Testis (tissue), 5 donors: ENCODE measurements around the gene CDIPT. TPM values are rescaled to one million over a fixed set of nuclear protein-coding genes. Genes with fewer than 3 reads are reported as not detected.
A peak's percentile ranks its signal among the peaks of the same experiment; 100 is the strongest.
"Not testable (repeated sequence)": the region's sequence is repeated elsewhere in the genome, so short reads cannot be mapped to it uniquely, and the experiment has no call there.

Source experiments
- DNase-seq: peaks from one replicate; pipeline ENCODE4 v3.0.0-alpha.2; 2019
- H3K27ac ChIP-seq, 2 donors: fragments of 200-600 bp; sonication (generic); one replicate each; pipeline ENCODE4 v1.5.1; 2019
- H3K27me3 ChIP-seq: fragments of 200-600 bp; sonication (generic); one replicate; pipeline ENCODE4 v1.5.1; 2019
- H3K36me3 ChIP-seq: fragments of 200-600 bp; sonication (generic); one replicate; pipeline ENCODE4 v1.5.1; 2017; ENCODE audit warnings: low read depth; ENCODE audit errors: missing control alignments
- H3K4me1 ChIP-seq: fragments of 200-600 bp; sonication (generic); one replicate; pipeline ENCODE4 v1.5.1; 2019
- H3K4me3 ChIP-seq, 2 donors: fragments of 200-600 bp; sonication (generic); one replicate each; pipeline ENCODE4 v1.5.1; 2017 to 2019
- H3K9me3 ChIP-seq: fragments of 200-600 bp; sonication (generic); one replicate; pipeline ENCODE4 v1.5.1; 2017
- POLR2A ChIP-seq: fragments of 450-650 bp; IDR thresholded peaks from one replicate; pipeline ENCODE4 v1.6.1; 2017; ENCODE audit warnings: antibody characterized with exemption, mild to moderate bottlenecking, moderate library complexity
- WGBS, 2 donors: methylation state at CpG; one replicate each; pipeline ENCODE4 v1.1.5; 2018; 5-methylcytosine and 5-hydroxymethylcytosine counted together
- intact Hi-C: fragments of 100-400 bp; cut with DNase I; formaldehyde crosslinking; loops from one replicate; pipeline ENCODE4 v1.15.1; 2023; ENCODE audit warnings: low total_unique reads
- long read RNA-seq, 2 donors: transcript quantifications; one replicate each; lab custom pipeline, GENCODE V29; 2026
- polyA plus RNA-seq: library from polyadenylated mRNA; stranded (reverse); fragments of 350-450 nt; fragmentation: Illumina TruSeq; extraction: RNeasy Lipid Tissue Mini Kit (QIAGEN cat#74804); gene quantifications from one replicate; pipeline ENCODE4 v1.2.3, GENCODE V29; 2014; ENCODE audit warnings: low read depth, low replicate concordance; ENCODE audit not compliant: insufficient read depth
- total RNA-seq, 2 donors: library from RNA; depleted of rRNA; stranded (reverse); fragments of >200 nt; gene quantifications; one replicate each; pipeline ENCODE4 v1.2.3, GENCODE V29; 2016
- TF ChIP-seq, protein P1 (sequence below), 3 experiments: fragments of 450-650 bp in 2 of 3; fragments of 200-600 bp in 1 of 3; sonication (generic) in 1 of 3; IDR thresholded peaks; one replicate each; pipeline ENCODE4 v1.5.1; 2016 to 2019; ENCODE audit warnings: antibody characterized with exemption in 3 of 3, mild to moderate bottlenecking in 2 of 3, moderate library complexity in 1 of 3

CDIPT gene, protein sequence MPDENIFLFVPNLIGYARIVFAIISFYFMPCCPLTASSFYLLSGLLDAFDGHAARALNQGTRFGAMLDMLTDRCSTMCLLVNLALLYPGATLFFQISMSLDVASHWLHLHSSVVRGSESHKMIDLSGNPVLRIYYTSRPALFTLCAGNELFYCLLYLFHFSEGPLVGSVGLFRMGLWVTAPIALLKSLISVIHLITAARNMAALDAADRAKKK
- 100 to 1,000 TPM in 1 of 2 donors, 10 to 100 TPM in 1; 90.3 to 100 TPM for total RNA-seq
- polyA plus RNA-seq: 68.7 TPM
- long read RNA-seq, donor 1, transcript CDIPT-201 (6 exons, 2,353 nt): major isoform, 36 of 51 reads
- long read RNA-seq, donor 1, partial matches to known transcripts: 9 of 51 reads
- long read RNA-seq, donor 1, other reads (novel, unspliced or antisense): 0 of 51 reads
- long read RNA-seq, donor 2, transcript CDIPT-201 (6 exons, 2,353 nt): major isoform, 22 of 25 reads
- long read RNA-seq, donor 2, partial matches to known transcripts: 0 of 25 reads
- long read RNA-seq, donor 2, other reads (novel, unspliced or antisense): 0 of 25 reads

DNA sequence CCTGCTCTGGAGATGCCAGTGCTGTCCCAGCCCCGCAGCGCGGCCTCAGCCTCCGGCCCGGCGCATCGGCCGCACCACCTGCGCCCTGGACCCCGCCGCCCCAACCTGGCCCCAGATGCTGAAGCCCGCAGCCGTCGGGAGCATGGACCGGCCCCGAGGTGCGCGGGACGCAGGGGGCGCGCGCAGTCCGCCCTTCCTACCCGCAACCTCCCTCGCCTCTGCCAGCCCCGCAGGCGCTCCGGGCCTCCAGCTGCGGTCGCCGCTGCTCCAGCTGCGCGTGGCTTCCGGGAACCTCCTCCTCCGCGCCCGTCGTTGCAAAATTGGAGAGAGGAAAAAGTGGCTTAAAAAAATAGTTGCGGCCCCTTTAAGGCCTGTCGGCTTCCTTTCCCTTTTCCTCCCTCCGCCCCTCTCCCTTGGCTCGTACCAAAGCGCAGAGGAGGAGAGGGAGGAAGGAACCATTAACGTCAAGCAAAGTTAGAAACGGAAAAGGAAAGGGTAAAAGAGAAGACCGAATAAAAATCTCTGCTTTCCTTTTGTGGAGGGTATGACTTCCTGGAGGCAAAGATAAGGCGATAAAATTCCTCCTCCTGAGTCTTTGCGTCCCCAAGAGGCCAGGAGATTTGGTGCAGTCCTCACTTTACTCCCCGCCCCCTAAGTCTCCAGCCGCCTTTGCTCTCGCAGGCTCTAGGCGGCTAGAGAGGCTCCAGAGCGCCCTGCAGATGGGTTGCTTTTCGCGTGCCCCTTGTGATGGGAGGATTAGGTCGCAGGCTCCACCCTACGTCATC is at the start of gene CDIPT:
Gene CDIPT, minus strand, starts transcription at position 343 of the 785 bp plus-strand sequence. CDS start 369 bp downstream, outside the sequence.
- TF ChIP-seq, protein P1, sequence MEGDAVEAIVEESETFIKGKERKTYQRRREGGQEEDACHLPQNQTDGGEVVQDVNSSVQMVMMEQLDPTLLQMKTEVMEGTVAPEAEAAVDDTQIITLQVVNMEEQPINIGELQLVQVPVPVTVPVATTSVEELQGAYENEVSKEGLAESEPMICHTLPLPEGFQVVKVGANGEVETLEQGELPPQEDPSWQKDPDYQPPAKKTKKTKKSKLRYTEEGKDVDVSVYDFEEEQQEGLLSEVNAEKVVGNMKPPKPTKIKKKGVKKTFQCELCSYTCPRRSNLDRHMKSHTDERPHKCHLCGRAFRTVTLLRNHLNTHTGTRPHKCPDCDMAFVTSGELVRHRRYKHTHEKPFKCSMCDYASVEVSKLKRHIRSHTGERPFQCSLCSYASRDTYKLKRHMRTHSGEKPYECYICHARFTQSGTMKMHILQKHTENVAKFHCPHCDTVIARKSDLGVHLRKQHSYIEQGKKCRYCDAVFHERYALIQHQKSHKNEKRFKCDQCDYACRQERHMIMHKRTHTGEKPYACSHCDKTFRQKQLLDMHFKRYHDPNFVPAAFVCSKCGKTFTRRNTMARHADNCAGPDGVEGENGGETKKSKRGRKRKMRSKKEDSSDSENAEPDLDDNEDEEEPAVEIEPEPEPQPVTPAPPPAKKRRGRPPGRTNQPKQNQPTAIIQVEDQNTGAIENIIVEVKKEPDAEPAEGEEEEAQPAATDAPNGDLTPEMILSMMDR (IDR thresholded peaks at IDR 0.05): peak; percentile 42 to 84 (median 81)
- TF ChIP-seq POLR2A: no peak
- WGBS, 2 donors: 0 to 1% methylated on average over 27 to 56 of the region's 57 CpGs
- H3K9me3 ChIP-seq: no peaks in the 10 kb centered on the region
- peak; percentile 97 for DNase-seq
- intact Hi-C loops: no loop called here
- peak within 1 kb of the TSS; percentile 87 to 97 for H3K4me3 ChIP-seq
- H3K36me3 ChIP-seq: no peaks in the 10 kb centered on the region
- H3K4me1 ChIP-seq: peaks cover 12% of the 10 kb centered on the region
- peak within 1 kb of the TSS; percentile 91 to 98 for H3K27ac ChIP-seq
- H3K27me3 ChIP-seq: no peaks in the 10 kb centered on the region

DNA sequence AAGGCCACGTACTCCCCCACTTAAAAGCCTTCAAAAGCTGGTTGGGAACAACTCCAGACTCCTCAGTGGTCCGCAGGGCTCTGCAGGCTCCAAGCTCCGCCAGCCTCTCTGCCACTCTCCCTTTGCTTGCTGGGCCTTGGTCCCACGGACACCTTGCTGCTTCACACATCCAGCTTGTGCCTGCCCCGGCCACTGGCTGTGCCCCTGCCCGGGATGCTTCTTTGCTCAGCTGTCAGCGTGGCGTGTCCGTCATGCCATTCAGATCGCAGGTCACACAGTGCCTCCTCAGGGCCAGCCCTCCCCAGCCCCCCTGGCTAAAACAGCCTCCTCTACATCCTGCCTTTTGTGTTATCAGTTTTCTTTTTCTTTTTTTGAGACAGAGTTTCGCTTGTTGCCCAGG is 49.1 kb upstream of the CDIPT start:
- Histone ChIP-seq H3K9me3 (no peaks in the 10 kb centered on the region), H3K4me1 (no peaks in the 10 kb centered on the region), H3K27ac (no peak overlapping the region), H3K27me3 (no peaks in the 10 kb centered on the region), H3K36me3 (peaks cover under 1% of the 10 kb centered on the region), H3K4me3 (no peak overlapping the region)
- peak; percentile 49 for DNase-seq
- intact Hi-C loops: no loop called here
- TF ChIP-seq POLR2A: no peak
- TF ChIP-seq, protein P1 (IDR thresholded peaks at IDR 0.05): no peak
- 64 to 76% methylated on average over 10 to 11 of the region's 11 CpGs for WGBS, 2 donors

DNA sequence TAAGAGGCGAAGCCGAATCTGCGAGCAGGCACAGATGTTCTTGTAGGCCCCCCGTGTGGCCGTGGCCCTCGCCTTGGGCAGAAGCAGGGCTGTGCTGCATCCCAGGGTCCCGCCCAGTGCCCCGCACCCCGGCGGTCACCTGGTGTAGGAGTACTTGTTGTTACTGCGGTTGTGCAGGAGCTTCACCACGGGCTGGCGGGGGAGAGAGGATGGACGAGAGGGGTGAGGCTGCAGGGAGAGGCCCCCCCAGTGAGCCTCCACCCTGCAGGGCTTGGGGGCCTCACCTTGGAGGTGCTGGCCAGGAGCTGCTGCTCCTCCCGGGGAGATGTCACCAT is 48.6 kb upstream of the CDIPT start:
- intact Hi-C loops: no loop called here

DNA sequence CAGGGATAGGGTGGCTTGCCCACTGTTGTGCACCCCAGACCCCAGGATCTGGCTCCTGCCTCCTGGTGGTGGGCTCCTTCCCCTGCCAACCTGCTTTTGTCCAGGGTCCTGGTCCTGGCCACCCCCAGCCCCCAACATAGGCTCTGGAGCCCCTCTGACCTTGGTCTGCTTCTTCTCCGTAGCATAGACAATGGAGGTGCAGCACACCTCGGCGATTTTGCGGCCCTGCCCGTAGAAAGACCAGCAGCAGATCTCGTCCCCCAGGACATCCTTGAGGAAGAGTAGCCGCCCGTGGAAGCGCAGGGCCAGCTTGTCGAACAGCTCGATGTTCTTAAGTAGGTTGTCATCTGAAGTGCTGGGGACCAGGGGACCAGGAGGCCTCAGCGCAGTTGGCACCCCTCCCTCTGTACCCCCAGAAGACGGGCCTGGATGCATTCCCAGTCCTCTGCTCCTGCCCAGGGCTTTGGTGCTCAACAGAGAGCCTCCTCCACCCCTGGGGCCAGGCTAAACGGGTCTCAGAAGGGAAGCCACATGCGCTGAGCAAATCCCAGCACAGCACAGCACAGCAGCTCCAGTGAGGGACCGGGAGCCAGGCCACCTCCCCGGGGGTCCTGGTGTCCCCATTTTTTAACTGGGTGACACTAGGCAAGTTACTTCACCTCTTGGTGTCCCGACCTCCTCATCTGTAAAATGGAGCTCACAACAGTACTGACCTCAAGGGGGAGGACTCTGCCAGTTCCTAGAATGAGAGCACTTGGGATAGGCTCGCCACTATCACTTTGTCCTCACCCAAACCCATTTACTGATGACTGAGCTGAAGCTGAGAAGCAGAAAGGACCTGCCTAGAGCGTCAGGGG is 48.0 kb upstream of the CDIPT start:
- no peaks in the 10 kb centered on the region for H3K36me3 ChIP-seq
- no peaks in the 10 kb centered on the region for H3K4me1 ChIP-seq
- TF ChIP-seq POLR2A: no peak
- TF ChIP-seq, protein P1 (IDR thresholded peaks at IDR 0.05): no peak
- 87 to 93% methylated on average over 9 to 20 of the region's 20 CpGs for WGBS, 2 donors
- no peaks in the 10 kb centered on the region for H3K27me3 ChIP-seq
- no peaks in the 10 kb centered on the region for H3K9me3 ChIP-seq
- DNase-seq: no peak
- H3K4me3 ChIP-seq: no peak overlapping the region
- H3K27ac ChIP-seq: no peak overlapping the region
- intact Hi-C loops: no loop called here

More for the DNA sequence above, 48.6 kb upstream of the CDIPT start:
- no peak for TF ChIP-seq POLR2A
- TF ChIP-seq, protein P1 (IDR thresholded peaks at IDR 0.05): no peak
- WGBS, 2 donors: 60 to 75% methylated on average over 14 to 15 of the region's 15 CpGs
- Histone ChIP-seq H3K4me1 (no peaks in the 10 kb centered on the region), H3K9me3 (no peaks in the 10 kb centered on the region), H3K27me3 (no peaks in the 10 kb centered on the region), H3K36me3 (no peaks in the 10 kb centered on the region), H3K27ac (no peak overlapping the region), H3K4me3 (no peak overlapping the region)
- no peak for DNase-seq

DNA sequence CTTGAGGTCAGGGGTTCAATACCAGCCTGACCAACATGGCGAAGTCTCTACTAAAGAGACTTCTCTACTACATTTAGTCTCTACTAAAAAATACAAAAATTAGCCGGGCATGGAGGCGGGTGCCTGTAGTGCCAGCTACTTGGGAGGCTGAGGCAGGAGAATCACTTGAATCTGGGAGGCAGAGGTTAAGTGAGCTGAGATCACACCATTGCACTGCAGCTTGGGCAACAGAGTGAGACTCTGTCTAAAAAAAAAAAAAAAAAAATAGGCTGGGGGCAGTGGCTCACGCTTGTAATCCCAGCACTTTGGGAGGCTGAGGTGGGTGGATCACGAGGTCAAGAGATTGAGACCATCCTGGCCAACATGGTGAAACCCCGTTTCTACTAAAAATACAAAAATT is 46.8 kb upstream of the CDIPT start:
- H3K36me3 ChIP-seq, intact Hi-C loops, H3K4me3 ChIP-seq, DNase-seq, H3K27me3 ChIP-seq, H3K4me1 ChIP-seq, H3K27ac ChIP-seq, H3K9me3 ChIP-seq: not testable (repeated sequence)
- 82% methylated on average over 6 of the region's 6 CpGs for WGBS, 2 donors
